Thyroid gland (tissue), 4 donors: ENCODE results near the gene RAB40B.

ENCODE experiments used
- CTCF ChIP-seq, 6 experiments: fragments of 200-600 bp in 3 of 6; fragments of 450-650 bp in 3 of 6; sonication (generic) in 3 of 6; IDR thresholded peaks; one replicate each; pipeline ENCODE4 v1.5.1; 2016 to 2019; ENCODE audit warnings: antibody characterized with exemption in 6 of 6, mild to moderate bottlenecking in 2 of 6, inconsistent platforms in 1 of 6, moderate library complexity in 1 of 6
- POLR2A ChIP-seq, 2 donors: fragments of 450-650 bp; IDR thresholded peaks; one replicate each; pipeline ENCODE4 v1.6.1; 2017; ENCODE audit warnings: antibody characterized with exemption in 2 of 2, mild to moderate bottlenecking in 2 of 2, moderate library complexity in 1 of 2

- TF ChIP-seq POLR2A (IDR thresholded peaks at IDR 0.05) (no peak), CTCF (IDR thresholded peaks at IDR 0.05) (no peak)
These were observed 83.1 kb downstream of the RAB40B start for GRCh38 chr17:82615084-82616020.
